ENCODE results near the gene TRPM4. TPM values are rescaled to one million over a fixed set of nuclear protein-coding genes. Genes with fewer than 3 reads are reported as not detected.

The TRPM4 gene
- total and polyA plus RNA-seq, 2 of the 13 experiments (the other 11 are each of a cell fraction or from before 2014, with no cell fraction given), result 1.9 to 4.3 TPM

DNA sequence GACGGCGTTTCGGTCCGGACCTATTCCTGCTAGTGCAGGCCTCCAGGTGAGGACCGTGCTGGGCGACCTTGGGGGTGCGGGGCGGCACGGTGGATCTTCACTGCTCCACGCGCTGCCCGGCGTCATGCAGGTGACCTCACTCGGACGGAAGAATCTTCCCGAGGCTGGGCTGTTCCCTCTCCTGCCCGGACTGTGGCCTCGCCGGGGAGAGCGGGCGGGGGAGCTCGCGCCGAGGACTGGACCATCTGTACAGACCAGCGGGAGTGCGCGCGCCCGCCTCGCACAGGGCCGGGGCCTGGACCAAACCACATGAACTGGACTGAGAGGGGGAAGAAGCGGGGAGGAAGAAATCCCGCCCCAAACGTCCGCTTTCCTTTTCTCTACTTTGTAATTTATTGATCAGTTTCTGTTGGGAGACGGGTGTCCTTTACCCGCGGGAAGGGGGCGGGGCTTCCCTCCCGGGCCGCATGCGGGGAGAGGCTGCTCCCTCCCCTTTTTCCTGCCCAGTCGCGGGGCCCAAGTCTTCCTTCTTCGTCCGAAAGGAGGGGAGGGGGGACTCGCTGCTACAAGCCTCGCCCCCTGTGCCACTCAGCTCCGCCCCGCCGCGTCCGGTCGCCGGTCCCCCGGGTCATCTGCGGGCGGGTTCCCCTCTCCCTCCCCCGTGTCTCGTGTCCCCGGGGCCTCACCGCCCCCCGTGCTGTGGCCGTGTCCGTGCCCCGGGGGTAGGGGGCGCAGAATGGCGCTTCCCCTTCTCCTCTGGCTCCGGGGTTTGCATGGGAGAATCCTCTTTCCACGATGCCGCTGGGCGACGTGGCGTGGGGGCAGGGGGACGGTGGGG, 7.3 kb upstream of the TRPM4 start (continued):
- TF ChIP-seq ZNF687 (CRISPR knock-in tag; IDR thresholded peaks at IDR 0.05) (peak; percentile 98), KLF12 (CRISPR knock-in tag; IDR thresholded peaks at IDR 0.05; ENCODE audit: borderline replicate concordance) (peak; percentile 61; the same call in 1 of the 2 replicates), NR2C2 (CRISPR knock-in tag; IDR thresholded peaks at IDR 0.05; ENCODE audit: borderline replicate concordance) (peak; percentile 14; the same call in 1 of the 2 replicates), ZNF788 (CRISPR knock-in tag; IDR thresholded peaks at IDR 0.05; ENCODE audit: borderline replicate concordance) (peak; percentile 81), ZNF781 (CRISPR knock-in tag; IDR thresholded peaks at IDR 0.05; ENCODE audit: borderline replicate concordance, not compliant biosample characterization) (no peak), REPIN1 (CRISPR knock-in tag; IDR thresholded peaks at IDR 0.05; ENCODE audit: borderline replicate concordance, low read depth) (0 out of 2 replicates have a peak, but pooled peaks have one; percentile 60), TOPORS (CRISPR knock-in tag; IDR thresholded peaks at IDR 0.05) (0 out of 2 replicates have a peak, but pooled peaks have one; percentile 29), ZNF350 (CRISPR knock-in tag; IDR thresholded peaks at IDR 0.05; ENCODE audit: borderline replicate concordance, low read depth) (peak; percentile 47; the same call in 1 of the 2 replicates), ZNF629 (CRISPR knock-in tag; conservative IDR thresholded peaks at IDR 0.05) (no peak; the same call in 1 of the 2 replicates), ZNF775 (CRISPR knock-in tag; IDR thresholded peaks at IDR 0.05; ENCODE audit: borderline replicate concordance) (0 out of 2 replicates have a peak, but pooled peaks have one; percentile 28), ZNF605 (CRISPR knock-in tag; IDR thresholded peaks at IDR 0.05) (peak; percentile 50; the same call in 1 of the 2 replicates), ZNF782 (CRISPR knock-in tag; IDR thresholded peaks at IDR 0.05; ENCODE audit: borderline replicate concordance) (peak; percentile 67; the same call in 1 of the 2 replicates), ZNF703 (CRISPR knock-in tag; IDR thresholded peaks at IDR 0.05; ENCODE audit: borderline replicate concordance) (0 out of 2 replicates have a peak, but pooled peaks have one; percentile 61), ZNF816 (CRISPR knock-in tag; IDR thresholded peaks at IDR 0.05; ENCODE audit: borderline replicate concordance) (no peak), HOXA3 (CRISPR knock-in tag; IDR thresholded peaks at IDR 0.05) (peak; percentile 83), ZNF253 (CRISPR knock-in tag; IDR thresholded peaks at IDR 0.05; ENCODE audit: borderline replicate concordance) (peak; percentile 61; the same call in 1 of the 2 replicates), HDAC1 (CRISPR knock-in tag; IDR thresholded peaks at IDR 0.05) (peak; percentile 82), HNF4G (IDR thresholded peaks at IDR 0.05; ENCODE audit: borderline replicate concordance, low read depth, low read length) (no peak), HNF4G (CRISPR knock-in tag; IDR thresholded peaks at IDR 0.05; ENCODE audit: borderline replicate concordance, low read depth) (peak; percentile 33; the same call in 1 of the 2 replicates)
- TF ChIP-seq, protein P1, sequence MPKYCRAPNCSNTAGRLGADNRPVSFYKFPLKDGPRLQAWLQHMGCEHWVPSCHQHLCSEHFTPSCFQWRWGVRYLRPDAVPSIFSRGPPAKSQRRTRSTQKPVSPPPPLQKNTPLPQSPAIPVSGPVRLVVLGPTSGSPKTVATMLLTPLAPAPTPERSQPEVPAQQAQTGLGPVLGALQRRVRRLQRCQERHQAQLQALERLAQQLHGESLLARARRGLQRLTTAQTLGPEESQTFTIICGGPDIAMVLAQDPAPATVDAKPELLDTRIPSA (CRISPR knock-in tag; IDR thresholded peaks at IDR 0.05; ENCODE audit: borderline replicate concordance), result 0 out of 2 replicates have a peak, but pooled peaks have one; percentile 72
- TF ChIP-seq, protein P2, sequence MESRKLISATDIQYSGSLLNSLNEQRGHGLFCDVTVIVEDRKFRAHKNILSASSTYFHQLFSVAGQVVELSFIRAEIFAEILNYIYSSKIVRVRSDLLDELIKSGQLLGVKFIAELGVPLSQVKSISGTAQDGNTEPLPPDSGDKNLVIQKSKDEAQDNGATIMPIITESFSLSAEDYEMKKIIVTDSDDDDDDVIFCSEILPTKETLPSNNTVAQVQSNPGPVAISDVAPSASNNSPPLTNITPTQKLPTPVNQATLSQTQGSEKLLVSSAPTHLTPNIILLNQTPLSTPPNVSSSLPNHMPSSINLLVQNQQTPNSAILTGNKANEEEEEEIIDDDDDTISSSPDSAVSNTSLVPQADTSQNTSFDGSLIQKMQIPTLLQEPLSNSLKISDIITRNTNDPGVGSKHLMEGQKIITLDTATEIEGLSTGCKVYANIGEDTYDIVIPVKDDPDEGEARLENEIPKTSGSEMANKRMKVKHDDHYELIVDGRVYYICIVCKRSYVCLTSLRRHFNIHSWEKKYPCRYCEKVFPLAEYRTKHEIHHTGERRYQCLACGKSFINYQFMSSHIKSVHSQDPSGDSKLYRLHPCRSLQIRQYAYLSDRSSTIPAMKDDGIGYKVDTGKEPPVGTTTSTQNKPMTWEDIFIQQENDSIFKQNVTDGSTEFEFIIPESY (CRISPR knock-in tag; IDR thresholded peaks at IDR 0.05), result peak; percentile 28; the same call in 1 of the 2 replicates

Measured in HepG2 (cell line).